Stimulated activated CD8-positive, alpha-beta memory T cell treated with anti-CD3 and anti-CD28 coated beads, Interleukin-4, amount 100 ng/mL, for 4 hours (primary cell): ENCODE results near the gene DCPS.
"Not testable (repeated sequence)": the region's sequence is repeated elsewhere in the genome, so short reads cannot be mapped to it uniquely, and the experiment has no call there.

Experiments used
- DNase-seq, 2 donors: peaks; one replicate each; pipeline ENCODE4 v3.0.0-alpha.2; 2020; ENCODE audit warnings: low read depth in 2 of 2, low spot score in 1 of 2

DCPS gene

GRCh38 chr11:126357969-126358762, 54.3 kb downstream of the DCPS start:
- DNase-seq = no peak

GRCh38 chr11:126358763-126359160, 54.9 kb downstream of the DCPS start:
- no peak for DNase-seq

- no peak for DNase-seq
These were observed 55.7 kb downstream of the DCPS start for GRCh38 chr11:126359431-126360048.

- DNase-seq = no peak
These were observed 56.2 kb downstream of the DCPS start for GRCh38 chr11:126360049-126360446.

GRCh38 chr11:126361400-126361799, 57.5 kb downstream of the DCPS start:
- DNase-seq = no peak

GRCh38 chr11:126362879-126363655, 59.2 kb downstream of the DCPS start:
- no peak for DNase-seq

- DNase-seq = no peak
These were observed 59.9 kb downstream of the DCPS start for GRCh38 chr11:126363706-126364248.

GRCh38 chr11:126364735-126365134, 60.9 kb downstream of the DCPS start:
- not testable (repeated sequence) for DNase-seq

- DNase-seq = not testable (repeated sequence)
These were observed 61.6 kb downstream of the DCPS start for GRCh38 chr11:126365508-126365907.

GRCh38 chr11:126366064-126366822, 62.4 kb downstream of the DCPS start:
- no peak for DNase-seq

GRCh38 chr11:126366823-126367654, 63.2 kb downstream of the DCPS start:
- DNase-seq = not testable (repeated sequence)

GRCh38 chr11:126367806-126368205, 63.9 kb downstream of the DCPS start:
- not testable (repeated sequence) for DNase-seq

GRCh38 chr11:126368336-126369119, 64.7 kb downstream of the DCPS start:
- DNase-seq = not testable (repeated sequence)

- no peak for DNase-seq
These were observed 66.2 kb downstream of the DCPS start for GRCh38 chr11:126370016-126370415.

GRCh38 chr11:126371595-126371994, 67.7 kb downstream of the DCPS start:
- DNase-seq = no peak

- DNase-seq = not testable (repeated sequence)
These were observed 69.7 kb downstream of the DCPS start for GRCh38 chr11:126373389-126374066.

- not testable (repeated sequence) for DNase-seq
These were observed 70.9 kb downstream of the DCPS start for GRCh38 chr11:126374562-126375300.

GRCh38 chr11:126375726-126376125, 71.9 kb downstream of the DCPS start:
- DNase-seq = no peak
